Esophagus (tissue), 2 donors: ENCODE data around the gene OR8K5. TPM values are rescaled to one million over a fixed set of nuclear protein-coding genes. Genes with fewer than 3 reads are reported as not detected.

ENCODE experiments used
- H3K27ac ChIP-seq, 2 donors: one replicate each; pipeline ENCODE4 v1.5.1; 2013; ENCODE audit warnings: low read depth in 2 of 2, mild to moderate bottlenecking in 2 of 2, inconsistent platforms in 1 of 2, low read length in 1 of 2, moderate library complexity in 1 of 2
- H3K27me3 ChIP-seq, 2 donors: one replicate each; pipeline ENCODE4 v1.6.1; 2013; ENCODE audit warnings: low read length in 2 of 2, control low read depth in 1 of 2, mild to moderate bottlenecking in 1 of 2; ENCODE audit not compliant: insufficient read depth in 2 of 2, control insufficient read depth in 1 of 2
- H3K36me3 ChIP-seq, 2 donors: one replicate each; pipeline ENCODE4 v1.6.1; 2013; ENCODE audit warnings: low read length in 1 of 2; ENCODE audit not compliant: control insufficient read depth in 2 of 2, insufficient read depth in 2 of 2
- H3K4me1 ChIP-seq, 2 donors: one replicate each; pipeline ENCODE4 v1.6.1; 2013; ENCODE audit warnings: low read length in 1 of 2; ENCODE audit not compliant: control insufficient read depth in 2 of 2, insufficient read depth in 2 of 2
- H3K4me3 ChIP-seq, 2 donors: one replicate each; pipeline ENCODE4 v1.5.1; 2013; ENCODE audit warnings: low read length in 2 of 2, mild to moderate bottlenecking in 2 of 2, low read depth in 1 of 2, moderate library complexity in 1 of 2
- H3K9me3 ChIP-seq, 2 donors: one replicate each; pipeline ENCODE4 v1.6.1; 2013; ENCODE audit warnings: mild to moderate bottlenecking in 2 of 2, low read depth in 1 of 2, low read length in 1 of 2, moderate library complexity in 1 of 2; ENCODE audit not compliant: control insufficient read depth in 2 of 2, insufficient read depth in 1 of 2
- WGBS, 2 donors: extraction: QIAGEN DNeasy Blood & Tissue Kit; methylation state at CpG; one replicate each; pipeline ENCODE4 v1.1.7; 2013; 5-methylcytosine and 5-hydroxymethylcytosine counted together
- polyA plus RNA-seq, 2 donors: library from polyadenylated mRNA; stranded (reverse); fragments of 200-250 nt; gene quantifications; one replicate each; pipeline ENCODE4 v1.2.3, GENCODE V29; 2013
- donor health status: healthy with polysubstance abuse.
- donor health status: Bipolar disorder and iron deficiency.

The OR8K5 gene
- not detected for polyA plus RNA-seq

- Histone ChIP-seq H3K36me3 (no peaks in the 10 kb centered on the region), H3K27ac (no peak within 1 kb of the TSS), H3K4me3 (no peak within 1 kb of the TSS), H3K27me3 (no peaks in the 10 kb centered on the region), H3K4me1 (no peaks in the 10 kb centered on the region), H3K9me3 (no peaks in the 10 kb centered on the region)
- WGBS, 2 donors: 78 to 79% methylated on average over 3 of the region's 3 CpGs
Observed at GRCh38 chr11:56160217-56160616, at the start of gene OR8K5. OR8K5 (minus strand) TSS chr11:56160317; CDS start chr11:56160317, 0 bp downstream.

- Histone ChIP-seq H3K27ac (no peak overlapping the region), H3K4me1 (no peaks in the 10 kb centered on the region), H3K27me3 (no peaks in the 10 kb centered on the region), H3K4me3 (no peak overlapping the region), H3K36me3 (no peaks in the 10 kb centered on the region), H3K9me3 (peaks cover 0 to 4% of the 10 kb centered on the region in 2 donors)
- WGBS, 2 donors: 43 to 52% methylated on average over 1 of the region's 1 CpG
Observed at GRCh38 chr11:56207790-56208189, 47.7 kb upstream of the OR8K5 start.

GRCh38 chr11:56197367-56197766 lies 37.2 kb upstream of the OR8K5 start:
- WGBS, 2 donors: 57% methylated on average over 2 of the region's 2 CpGs
- no peak overlapping the region for H3K27ac ChIP-seq
- no peak overlapping the region for H3K4me3 ChIP-seq
- H3K27me3 ChIP-seq: no peaks in the 10 kb centered on the region
- H3K36me3 ChIP-seq: no peaks in the 10 kb centered on the region
- no peaks in the 10 kb centered on the region for H3K4me1 ChIP-seq
- H3K9me3 ChIP-seq: no peaks in the 10 kb centered on the region

- Histone ChIP-seq H3K36me3 (no peaks in the 10 kb centered on the region), H3K9me3 (no peaks in the 10 kb centered on the region), H3K4me3 (no peak overlapping the region), H3K27me3 (no peaks in the 10 kb centered on the region), H3K27ac (no peak overlapping the region), H3K4me1 (no peaks in the 10 kb centered on the region)
- 82 to 84% methylated on average over 3 of the region's 3 CpGs for WGBS, 2 donors
Observed at GRCh38 chr11:56196705-56197104, 36.6 kb upstream of the OR8K5 start.

GRCh38 chr11:56188602-56189001 lies 28.5 kb upstream of the OR8K5 start:
- Histone ChIP-seq H3K36me3 (no peaks in the 10 kb centered on the region), H3K27me3 (no peaks in the 10 kb centered on the region)
- 90 to 94% methylated on average over 3 of the region's 3 CpGs for WGBS, 2 donors

GRCh38 chr11:56183459-56183858 lies 23.3 kb upstream of the OR8K5 start:
- H3K36me3 ChIP-seq: no peaks in the 10 kb centered on the region
- H3K27ac ChIP-seq: no peak overlapping the region
- H3K27me3 ChIP-seq: no peaks in the 10 kb centered on the region
- no peak overlapping the region for H3K4me3 ChIP-seq
- H3K9me3 ChIP-seq: peaks cover 0 to 2% of the 10 kb centered on the region in 2 donors
- H3K4me1 ChIP-seq: no peaks in the 10 kb centered on the region

More at GRCh38 chr11:56188602-56189001, 28.5 kb upstream of the OR8K5 start:
- Histone ChIP-seq H3K4me1 (no peaks in the 10 kb centered on the region), H3K27ac (no peak overlapping the region), H3K9me3 (no peaks in the 10 kb centered on the region), H3K4me3 (no peak overlapping the region)

GRCh38 chr11:56176318-56176717 lies 16.2 kb upstream of the OR8K5 start, which contains the start of gene OR5J2:
OR5J2 (plus strand) TSS chr11:56176618; CDS start chr11:56176618, 0 bp downstream.
- H3K36me3 ChIP-seq: no peaks in the 10 kb centered on the region
- 52 to 65% methylated on average over 1 of the region's 1 CpG for WGBS, 2 donors

GRCh38 chr11:56172256-56172830 lies 12.2 kb upstream of the OR8K5 start:
- no peaks in the 10 kb centered on the region for H3K27me3 ChIP-seq
- no peaks in the 10 kb centered on the region for H3K9me3 ChIP-seq
- H3K4me1 ChIP-seq: no peaks in the 10 kb centered on the region
- H3K36me3 ChIP-seq: no peaks in the 10 kb centered on the region
- no peak overlapping the region for H3K4me3 ChIP-seq
- H3K27ac ChIP-seq: no peak overlapping the region
- 29 to 38% methylated on average over 3 of the region's 3 CpGs for WGBS, 2 donors

More at GRCh38 chr11:56176318-56176717, 16.2 kb upstream of the OR8K5 start, which contains the start of gene OR5J2:
- H3K27me3 ChIP-seq: no peaks in the 10 kb centered on the region
- no peak within 1 kb of the TSS for H3K27ac ChIP-seq
- no peak within 1 kb of the TSS for H3K4me3 ChIP-seq
- H3K4me1 ChIP-seq: no peaks in the 10 kb centered on the region
- peaks cover 0 to 2% of the 10 kb centered on the region in 2 donors for H3K9me3 ChIP-seq

- no peak overlapping the region for H3K27ac ChIP-seq
- no peak overlapping the region for H3K4me3 ChIP-seq
- 40 to 56% methylated on average over 3 of the region's 3 CpGs for WGBS, 2 donors
- H3K4me1 ChIP-seq: no peaks in the 10 kb centered on the region
- no peaks in the 10 kb centered on the region for H3K9me3 ChIP-seq
- H3K36me3 ChIP-seq: no peaks in the 10 kb centered on the region
- no peaks in the 10 kb centered on the region for H3K27me3 ChIP-seq
Observed at GRCh38 chr11:56163804-56164203, 3.7 kb upstream of the OR8K5 start.

- H3K4me3 ChIP-seq: no peak overlapping the region
Observed at GRCh38 chr11:56152333-56152732, 7.8 kb downstream of the OR8K5 start.

More at GRCh38 chr11:56152333-56152732, 7.8 kb downstream of the OR8K5 start:
- Histone ChIP-seq H3K27ac (no peak overlapping the region), H3K9me3 (peaks cover 12 to 14% of the 10 kb centered on the region in 2 donors), H3K36me3 (no peaks in the 10 kb centered on the region), H3K27me3 (no peaks in the 10 kb centered on the region), H3K4me1 (no peaks in the 10 kb centered on the region)
- WGBS, 2 donors: 92 to 94% methylated on average over 15 of the region's 15 CpGs
